Right lobe of liver (tissue), 4 donors: ENCODE measurements around the gene NFIA.

Experiments used
- CTCF ChIP-seq, 4 donors: fragments of 200-600 bp in 3 of 4; fragments of 450-650 bp in 1 of 4; IDR thresholded peaks; one replicate each; pipeline versions ENCODE4 v1.5.1 to v1.8.0; 2016 to 2022; ENCODE audit warnings: antibody characterized with exemption in 4 of 4, mild to moderate bottlenecking in 2 of 4
- POLR2A ChIP-seq: fragments of 450-650 bp; IDR thresholded peaks from one replicate; pipeline ENCODE4 v1.6.1; 2017; ENCODE audit warnings: antibody characterized with exemption, mild to moderate bottlenecking
- donor health status: DM: no; HTN: no; CAD: no.
- donor health status: DM: no; HTN: no; CAD: no.
- donor health status: DM: no; HTN: yes; CAD: no.

DNA sequence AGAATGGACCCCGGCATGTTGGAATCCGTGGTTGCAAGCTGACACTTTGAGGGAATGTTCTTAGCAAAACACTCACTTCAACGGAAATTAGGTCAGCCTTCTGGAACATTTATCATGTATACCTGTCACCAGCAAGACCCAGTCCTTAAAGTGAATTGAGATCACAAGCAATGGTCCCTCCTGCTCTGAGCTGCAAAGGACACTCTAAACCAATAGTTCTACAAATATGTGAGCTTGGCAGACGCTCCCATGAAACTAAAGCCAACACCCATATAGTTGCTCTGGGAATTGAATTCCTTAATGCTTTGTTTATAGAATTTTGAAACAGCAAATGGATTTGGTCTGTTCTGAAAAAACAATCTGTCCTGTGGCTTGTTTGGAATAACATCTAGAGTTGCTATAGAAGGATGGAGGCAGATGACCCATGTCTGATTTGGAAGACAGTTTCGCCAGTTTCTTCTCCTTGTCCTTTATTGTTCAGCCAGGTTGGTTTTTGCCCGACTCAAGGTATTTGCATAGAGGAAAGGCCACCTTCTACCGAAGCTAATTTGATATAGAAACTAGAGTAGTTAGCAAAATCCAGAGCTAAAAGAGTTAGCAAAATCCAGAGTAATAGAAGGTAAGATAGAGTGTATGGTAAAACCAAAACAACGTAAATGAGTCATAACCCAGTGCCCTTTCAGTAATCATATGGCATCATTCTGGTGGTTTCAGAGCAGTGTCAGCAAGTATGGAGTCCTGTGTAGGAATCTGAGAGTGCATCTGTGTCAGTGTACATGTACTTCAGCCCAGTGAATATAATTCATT, 236.2 kb downstream of the NFIA start:
- TF ChIP-seq POLR2A (no peak), CTCF (IDR thresholded peaks at IDR 0.05) (no peak)
